GM12891 (cell line): ENCODE results near the gene ADAP1.

Experiments used
- PAX5 ChIP-seq: IDR thresholded peaks from 2 replicates; pipeline ENCODE4 v1.6.1; 2011; ENCODE audit warnings: low read length, moderate library complexity, mild to moderate bottlenecking; ENCODE audit not compliant: insufficient read depth, severe bottlenecking
- POLR2A ChIP-seq: IDR thresholded peaks from 2 replicates; pipeline ENCODE4 v1.6.1; 2011; ENCODE audit warnings: low read depth, low read length, control low read depth
- POLR2AphosphoS5 ChIP-seq: IDR thresholded peaks from 2 replicates; pipeline ENCODE4 v1.6.1; 2011; ENCODE audit warnings: low read depth, low read length, control low read depth
- POU2F2 ChIP-seq: IDR thresholded peaks from 2 replicates; pipeline ENCODE4 v1.6.1; 2011; ENCODE audit warnings: low read depth, mild to moderate bottlenecking, control low read depth, low read length, moderate library complexity
- SPI1 ChIP-seq: IDR thresholded peaks from 2 replicates; pipeline ENCODE4 v1.6.1; 2011; ENCODE audit warnings: low read depth, low read length, control low read depth
- TAF1 ChIP-seq: IDR thresholded peaks from 2 replicates; pipeline ENCODE4 v1.6.1; 2011; ENCODE audit warnings: low read depth, low read length, control low read depth

DNA sequence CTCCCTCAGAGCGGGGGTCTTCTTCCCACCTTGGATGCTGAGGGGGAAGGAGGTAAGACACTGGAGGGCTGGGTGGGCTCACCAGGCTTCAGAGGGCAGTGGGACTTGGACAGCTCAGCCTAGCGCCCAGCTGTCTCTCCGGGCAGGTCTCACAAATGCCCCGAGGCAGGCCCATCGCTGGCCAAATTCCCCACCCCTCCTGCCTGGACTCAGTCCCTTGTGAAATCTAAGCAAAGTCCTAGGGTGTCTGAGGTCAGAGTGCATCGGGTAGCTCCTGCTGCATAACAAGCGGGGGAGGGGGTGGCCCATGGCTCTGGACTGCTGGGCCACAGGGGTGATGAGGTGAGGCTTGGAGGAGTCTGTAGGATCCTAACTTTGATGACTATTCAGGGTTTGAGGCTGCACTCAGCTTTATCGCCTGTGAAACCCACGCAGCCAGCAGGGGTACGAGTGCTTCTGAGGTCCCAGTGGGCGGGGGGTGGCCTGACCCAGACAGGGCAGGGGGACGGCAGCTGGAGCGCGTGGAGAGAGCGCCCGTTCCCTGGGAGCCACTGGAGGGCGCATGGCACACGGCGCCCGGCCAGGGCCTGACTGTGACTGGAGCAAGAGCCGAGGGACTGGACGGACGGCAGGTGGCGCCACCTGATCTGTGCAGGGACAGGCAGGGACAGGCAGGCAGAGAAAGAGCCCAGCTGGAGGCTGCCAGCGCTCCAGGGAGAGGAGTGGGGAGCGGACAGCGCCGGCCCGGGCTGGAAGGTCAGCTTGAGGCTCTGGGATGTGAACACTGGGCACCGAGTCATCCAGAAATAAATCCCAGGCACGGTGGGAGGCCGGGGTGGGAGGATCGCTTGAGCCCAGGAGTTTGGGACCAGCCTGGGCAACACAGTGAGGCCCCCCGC, 38.5 kb upstream of the ADAP1 start:
- TF ChIP-seq TAF1 (no peak), POLR2AphosphoS5 (no peak), POLR2A (no peak), PAX5 (no peak), SPI1 (no peak), POU2F2 (no peak)
